ENCODE data around the gene WDR44. TPM values are rescaled to one million over a fixed set of nuclear protein-coding genes. Genes with fewer than 3 reads are reported as not detected.
"Not testable (repeated sequence)": the region's sequence is repeated elsewhere in the genome, so short reads cannot be mapped to it uniquely, and the experiment has no call there.

Gene WDR44
- total RNA-seq, 2 experiments from 2014 or later: 8.9 to 9.3 TPM

DNA sequence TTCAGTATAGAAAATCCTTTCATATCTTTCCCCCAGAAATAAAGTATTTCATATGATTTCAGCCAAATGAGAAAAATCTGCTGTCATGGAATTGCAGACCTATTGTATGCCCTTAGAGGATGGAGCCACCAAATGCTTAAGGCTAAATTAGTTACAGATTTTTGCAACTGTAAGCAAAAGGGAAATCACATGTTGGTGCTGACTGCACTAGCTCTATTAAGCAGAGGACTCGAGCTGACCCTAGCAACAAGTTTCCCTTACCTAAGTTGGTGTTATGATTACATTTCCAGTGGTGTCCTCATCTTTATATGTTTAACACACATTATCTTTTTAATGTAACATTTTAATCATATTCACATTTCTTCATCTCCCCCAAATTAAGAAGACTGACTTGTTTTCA, 91.4 kb downstream of the WDR44 start:
- ATAC-seq: no peak
- peaks cover 1% of the 10 kb centered on the region for H3K36me3 Mint-ChIP-seq (ENCODE audit: low read depth)
- no peak for DNase-seq
- intact Hi-C loops (cut with DNase I, micrococcal nuclease): no loop called here
- H3K27ac Mint-ChIP-seq: no peak overlapping the region
- ChIA-PET POLR2A (interaction anchor here (0.6 kb wide), 2 partner anchors 9 to 1077 kb away, joined by 3 to 5 read pairs; no protein-coding TSS in a partner anchor), CTCF (no interaction called here)
- no peak overlapping the region for H3K4me3 Mint-ChIP-seq
- no peaks in the 10 kb centered on the region for H3K4me1 Mint-ChIP-seq
- no peaks in the 10 kb centered on the region for H3K27me3 Mint-ChIP-seq
- H3K9me3 Mint-ChIP-seq (ENCODE audit: low read depth): no peaks in the 10 kb centered on the region

DNA sequence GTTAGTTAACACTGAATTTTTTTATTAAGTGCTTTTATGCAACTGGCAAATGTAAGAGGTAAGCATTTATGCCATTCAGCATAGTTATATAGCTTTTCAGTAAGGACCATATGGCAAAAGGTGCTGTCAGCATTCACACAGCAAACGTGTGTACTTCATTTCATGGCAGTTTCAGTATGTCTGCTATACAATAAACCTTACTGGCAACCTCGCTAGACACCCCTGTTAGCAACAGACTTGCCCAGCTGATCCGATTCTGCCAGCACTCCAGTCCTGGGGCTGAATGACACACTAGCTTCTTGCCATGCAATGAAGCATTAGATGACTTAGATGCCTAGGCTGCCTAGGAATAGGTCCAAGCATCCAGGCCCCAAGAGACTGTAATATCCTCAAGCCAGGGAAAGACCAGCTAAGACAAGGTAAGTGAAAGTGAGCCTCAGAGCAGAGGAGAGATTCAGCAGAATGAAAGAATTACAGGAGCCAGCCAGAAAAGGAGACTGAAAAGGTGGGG, 102.4 kb downstream of the WDR44 start:
- no peak overlapping the region for H3K4me3 Mint-ChIP-seq
- no peaks in the 10 kb centered on the region for H3K27me3 Mint-ChIP-seq
- H3K36me3 Mint-ChIP-seq (ENCODE audit: low read depth): peaks cover 3% of the 10 kb centered on the region
- intact Hi-C loops (cut with DNase I, micrococcal nuclease): no loop called here
- DNase-seq (no peak), ATAC-seq (no peak)
- CTCF ChIA-PET: no interaction called here
- POLR2A ChIA-PET: no interaction called here
- H3K9me3 Mint-ChIP-seq (ENCODE audit: low read depth): no peaks in the 10 kb centered on the region
- H3K27ac Mint-ChIP-seq: no peak overlapping the region
- no peaks in the 10 kb centered on the region for H3K4me1 Mint-ChIP-seq

- H3K4me1 Mint-ChIP-seq: no peaks in the 10 kb centered on the region
- no peaks in the 10 kb centered on the region for H3K36me3 Mint-ChIP-seq (ENCODE audit: low read depth)
- H3K27ac Mint-ChIP-seq: no peak overlapping the region
- intact Hi-C loops (cut with DNase I, micrococcal nuclease): no loop called here
- no peaks in the 10 kb centered on the region for H3K9me3 Mint-ChIP-seq (ENCODE audit: low read depth)
- CTCF ChIA-PET: interaction anchor here (0.6 kb wide), 1 partner anchor 148 kb away, joined by 3 read pairs; no protein-coding TSS in a partner anchor
- DNase-seq (no peak), ATAC-seq (no peak)
- no peak overlapping the region for H3K4me3 Mint-ChIP-seq
- POLR2A ChIA-PET: no interaction called here
- H3K27me3 Mint-ChIP-seq: no peaks in the 10 kb centered on the region
These were observed 109.1 kb downstream of the WDR44 start for GRCh38 chrX:118455013-118455412.

GRCh38 chrX:118459494-118459893, 113.6 kb downstream of the WDR44 start:
- CTCF ChIA-PET: interaction anchor here (0.6 to 4.9 kb wide), 14 partner anchors 8 to 1035 kb away, joined by 3 to 55 read pairs (median 3); no protein-coding TSS in a partner anchor

GRCh38 chrX:118464501-118464900, 118.6 kb downstream of the WDR44 start:
- ATAC-seq (no peak), DNase-seq (no peak)
- intact Hi-C loops (cut with DNase I, micrococcal nuclease): no loop called here
- Mint-ChIP-seq H3K36me3 (ENCODE audit: low read depth) (no peaks in the 10 kb centered on the region), H3K27ac (no peak overlapping the region), H3K9me3 (ENCODE audit: low read depth) (no peaks in the 10 kb centered on the region), H3K27me3 (no peaks in the 10 kb centered on the region), H3K4me1 (no peaks in the 10 kb centered on the region), H3K4me3 (no peak overlapping the region)
- CTCF ChIA-PET: interaction anchor here (0.6 kb wide), 1 partner anchor 25 kb away, joined by 3 read pairs; no protein-coding TSS in a partner anchor
- POLR2A ChIA-PET: interaction anchor here (0.6 kb wide), 1 partner anchor 1030 kb away, joined by 3 read pairs; no protein-coding TSS in a partner anchor

More at GRCh38 chrX:118459494-118459893, 113.6 kb downstream of the WDR44 start:
- Mint-ChIP-seq H3K27me3 (no peaks in the 10 kb centered on the region), H3K9me3 (ENCODE audit: low read depth) (no peaks in the 10 kb centered on the region), H3K4me1 (no peaks in the 10 kb centered on the region), H3K4me3 (no peak overlapping the region), H3K36me3 (ENCODE audit: low read depth) (no peaks in the 10 kb centered on the region), H3K27ac (no peak overlapping the region)
- DNase-seq: peak; percentile 34
- POLR2A ChIA-PET: interaction anchor here (0.9 kb wide), 1 partner anchor 142 kb away, joined by 3 read pairs; no protein-coding TSS in a partner anchor
- peak; percentile 66 for ATAC-seq
- intact Hi-C loops (cut with DNase I, micrococcal nuclease): loop anchor here (1.0 kb wide), 2 partner anchors 142 to 348 kb away; no protein-coding TSS in a partner anchor

GRCh38 chrX:118468122-118468521, 122.2 kb downstream of the WDR44 start:
- intact Hi-C loops (cut with DNase I, micrococcal nuclease): no loop called here
- H3K27me3 Mint-ChIP-seq: no peaks in the 10 kb centered on the region
- ATAC-seq (no peak), DNase-seq (no peak)
- no peak overlapping the region for H3K4me3 Mint-ChIP-seq
- H3K36me3 Mint-ChIP-seq (ENCODE audit: low read depth): no peaks in the 10 kb centered on the region
- H3K27ac Mint-ChIP-seq: no peak overlapping the region
- H3K4me1 Mint-ChIP-seq: peaks cover 2% of the 10 kb centered on the region
- ChIA-PET POLR2A (no interaction called here), CTCF (interaction anchor here (1.3 kb wide), 1 partner anchor 9 kb away, joined by 4 read pairs; no protein-coding TSS in a partner anchor)
- H3K9me3 Mint-ChIP-seq (ENCODE audit: low read depth): peaks cover 2% of the 10 kb centered on the region

GRCh38 chrX:118470721-118471347, 124.9 kb downstream of the WDR44 start:
- POLR2A ChIA-PET; H3K27ac Mint-ChIP-seq; H3K36me3 Mint-ChIP-seq (ENCODE audit: low read depth); H3K27me3 Mint-ChIP-seq; DNase-seq; H3K9me3 Mint-ChIP-seq (ENCODE audit: low read depth); ATAC-seq; H3K4me3 Mint-ChIP-seq; intact Hi-C loops (cut with DNase I, micrococcal nuclease); H3K4me1 Mint-ChIP-seq: not testable (repeated sequence)
- CTCF ChIA-PET: interaction anchor here (1.6 kb wide), 1 partner anchor 131 kb away, joined by 7 read pairs; no protein-coding TSS in a partner anchor

DNA sequence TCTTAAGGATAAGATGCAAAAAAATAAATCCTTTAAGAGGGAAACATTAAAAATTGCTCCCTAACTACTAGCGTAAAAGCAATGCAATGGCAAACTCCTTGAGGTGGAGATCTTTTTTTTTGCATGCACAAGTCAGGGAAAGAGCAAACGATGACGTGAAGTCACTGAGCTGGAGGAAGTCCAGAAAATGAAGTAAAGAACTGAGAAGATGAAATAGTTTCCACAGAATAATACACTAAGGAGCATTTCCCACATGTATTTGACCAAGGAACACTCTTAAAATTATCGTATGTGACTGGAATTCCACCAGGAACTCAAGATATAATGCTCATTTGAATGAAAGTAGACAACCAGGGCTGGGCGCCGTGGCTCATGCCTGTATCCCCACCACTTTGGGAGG, 128.7 kb downstream of the WDR44 start:
- Mint-ChIP-seq H3K36me3 (ENCODE audit: low read depth) (no peaks in the 10 kb centered on the region), H3K4me1 (peaks cover 2% of the 10 kb centered on the region), H3K27ac (no peak overlapping the region), H3K4me3 (no peak overlapping the region), H3K27me3 (no peaks in the 10 kb centered on the region), H3K9me3 (ENCODE audit: low read depth) (peaks cover 2% of the 10 kb centered on the region)
- POLR2A ChIA-PET: no interaction called here
- ATAC-seq: no peak
- CTCF ChIA-PET: no interaction called here
- intact Hi-C loops (cut with DNase I, micrococcal nuclease): no loop called here
- DNase-seq: no peak

DNA sequence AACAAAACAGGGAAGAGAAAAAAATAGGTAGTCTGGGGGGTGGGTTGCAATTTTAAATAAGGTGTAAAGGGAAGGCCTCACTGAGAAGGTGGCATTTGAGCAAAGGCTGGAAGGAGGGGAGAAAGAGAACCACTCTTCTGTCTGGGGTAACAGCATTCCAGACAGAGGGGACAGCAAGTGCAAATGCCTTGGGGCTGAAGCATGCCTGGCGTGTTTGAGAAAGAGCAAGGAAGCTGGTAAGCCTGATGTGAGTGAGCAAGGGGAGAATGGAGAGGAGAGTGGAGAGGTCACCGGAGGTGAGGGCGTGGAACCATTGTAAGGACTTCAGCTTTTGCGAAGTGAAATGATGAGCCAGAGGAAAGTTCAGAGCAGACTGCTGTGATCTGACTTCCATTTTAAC, 130.0 kb downstream of the WDR44 start:
- Mint-ChIP-seq H3K4me3 (no peak overlapping the region), H3K9me3 (ENCODE audit: low read depth) (peaks cover 2% of the 10 kb centered on the region), H3K4me1 (peaks cover 2% of the 10 kb centered on the region), H3K27me3 (no peaks in the 10 kb centered on the region), H3K27ac (no peak overlapping the region), H3K36me3 (ENCODE audit: low read depth) (no peaks in the 10 kb centered on the region)
- ChIA-PET CTCF (interaction anchor here (0.5 to 0.7 kb wide), 2 partner anchors 31 to 151 kb away, joined by 3 read pairs; no protein-coding TSS in a partner anchor), POLR2A (no interaction called here)
- DNase-seq (no peak), ATAC-seq (no peak)
- intact Hi-C loops (cut with DNase I, micrococcal nuclease): no loop called here

DNA sequence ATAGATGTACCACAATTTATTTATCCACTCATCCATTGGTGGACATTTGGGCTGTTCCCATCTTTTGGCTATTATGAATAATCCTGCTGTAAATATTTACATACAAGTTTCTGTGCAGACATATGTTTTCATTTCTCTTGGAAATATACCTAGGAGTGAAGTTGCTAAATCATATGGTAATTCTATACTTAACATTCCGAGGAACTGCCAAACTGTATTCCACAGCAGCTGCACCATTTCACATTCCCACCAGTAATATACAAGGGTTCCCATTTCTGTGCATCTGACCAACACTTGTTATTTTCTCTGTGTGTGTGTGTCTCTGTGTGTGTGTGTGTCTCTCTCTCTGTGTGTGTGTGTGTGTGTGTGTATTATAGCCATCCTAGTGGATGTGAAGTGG, 134.3 kb downstream of the WDR44 start:
- H3K9me3 Mint-ChIP-seq (ENCODE audit: low read depth): no peaks in the 10 kb centered on the region
- H3K4me3 Mint-ChIP-seq: no peak overlapping the region
- ChIA-PET CTCF (no interaction called here), POLR2A (no interaction called here)
- H3K27ac Mint-ChIP-seq: no peak overlapping the region
- ATAC-seq (no peak), DNase-seq (no peak)
- no peaks in the 10 kb centered on the region for H3K27me3 Mint-ChIP-seq
- intact Hi-C loops (cut with DNase I, micrococcal nuclease): no loop called here
- H3K4me1 Mint-ChIP-seq: no peaks in the 10 kb centered on the region
- no peaks in the 10 kb centered on the region for H3K36me3 Mint-ChIP-seq (ENCODE audit: low read depth)

DNA sequence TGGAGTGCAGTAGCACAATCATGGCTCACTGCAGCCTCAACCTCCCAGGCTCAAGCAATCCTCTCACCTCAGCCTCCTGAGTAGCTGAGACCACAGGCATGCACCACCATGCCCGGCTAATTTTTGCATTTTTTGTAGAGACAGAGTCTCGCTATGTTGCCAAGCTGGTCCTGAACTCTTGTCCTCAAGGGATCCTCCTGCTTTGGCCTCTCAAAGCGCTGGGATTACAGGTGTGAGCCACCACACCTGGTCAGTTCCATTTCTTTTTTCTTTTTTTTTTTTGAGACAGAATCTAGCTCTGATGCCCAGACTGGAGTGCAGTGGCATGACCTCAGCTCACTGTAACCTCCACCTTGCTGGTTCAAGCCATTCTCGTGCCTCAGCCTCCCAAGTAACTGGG, 136.5 kb downstream of the WDR44 start:
- ATAC-seq; H3K36me3 Mint-ChIP-seq (ENCODE audit: low read depth); DNase-seq; H3K4me1 Mint-ChIP-seq; H3K27ac Mint-ChIP-seq; H3K9me3 Mint-ChIP-seq (ENCODE audit: low read depth); H3K4me3 Mint-ChIP-seq; H3K27me3 Mint-ChIP-seq; intact Hi-C loops (cut with DNase I, micrococcal nuclease): not testable (repeated sequence)
- ChIA-PET CTCF (interaction anchor here (1.0 kb wide), 1 partner anchor 118 kb away, joined by 3 read pairs; no protein-coding TSS in a partner anchor), POLR2A (interaction anchor here (0.9 kb wide), 1 partner anchor 61 kb away, joined by 3 read pairs; no protein-coding TSS in a partner anchor)
